CD4-positive, alpha-beta T cell treated with Interleukin-21 for 1 hour (primary cell): Measurements from ENCODE around the gene RNF212B.

Source experiments
- DNase-seq: peaks from one replicate; pipeline ENCODE4 v3.0.0-alpha.2; 2020

Gene RNF212B

GRCh38 chr14:23297096-23297495 is 59.4 kb downstream of the RNF212B start:
- DNase-seq = no peak

- DNase-seq = no peak
Observed at GRCh38 chr14:23297611-23298277, 60.0 kb downstream of the RNF212B start.

GRCh38 chr14:23299211-23299957 is 61.6 kb downstream of the RNF212B start:
- peak; percentile 53 for DNase-seq

- no peak for DNase-seq
Observed at GRCh38 chr14:23299986-23300686, 62.4 kb downstream of the RNF212B start.

- no peak for DNase-seq
Observed at GRCh38 chr14:23300687-23301223, 63.0 kb downstream of the RNF212B start.

GRCh38 chr14:23301288-23301968 is 63.7 kb downstream of the RNF212B start:
- peak; percentile 97 for DNase-seq

GRCh38 chr14:23301969-23302289 is 64.2 kb downstream of the RNF212B start:
- DNase-seq = no peak

GRCh38 chr14:23302290-23303225 is 64.8 kb downstream of the RNF212B start, which contains the start of gene PPP1R3E:
Gene PPP1R3E (minus strand): TSS chr14:23302859. CDS start chr14:23302576, 283 bp downstream.
- peak; percentile 88 for DNase-seq

GRCh38 chr14:23306412-23307145 is 68.8 kb downstream of the RNF212B start, which contains the start of gene BCL2L2:
Gene BCL2L2 (plus strand): TSS chr14:23306833. CDS start chr14:23307768, 935 bp downstream.
- DNase-seq = no peak

- DNase-seq = no peak
Observed at GRCh38 chr14:23307146-23307530, 69.4 kb downstream of the RNF212B start.

- DNase-seq = no peak
Observed at GRCh38 chr14:23307687-23308644, 70.2 kb downstream of the RNF212B start.

- no peak for DNase-seq
Observed at GRCh38 chr14:23308721-23309445, 71.1 kb downstream of the RNF212B start.

- no peak for DNase-seq
Observed at GRCh38 chr14:23310546-23310945, 72.8 kb downstream of the RNF212B start.

- DNase-seq = no peak
Observed at GRCh38 chr14:23316300-23316699, 78.6 kb downstream of the RNF212B start.

GRCh38 chr14:23319746-23320583 is 82.2 kb downstream of the RNF212B start:
- no peak for DNase-seq

GRCh38 chr14:23320584-23321571 is 83.1 kb downstream of the RNF212B start, which contains the start of gene PABPN1:
Gene PABPN1 (plus strand): TSS chr14:23321457. CDS start chr14:23321470, 13 bp downstream.
- DNase-seq = peak; percentile 100
